H9 (cell line): ENCODE results near the gene SEC23B. TPM values are rescaled to one million over a fixed set of nuclear protein-coding genes. Genes with fewer than 3 reads are reported as not detected.

Source experiments
- DNase-seq: peaks from one replicate; pipeline ENCODE4 v3.0.0-alpha.2; 2017
- H2AFZ ChIP-seq: one replicate; pipeline ENCODE4 v1.6.1; 2013; ENCODE audit warnings: mild to moderate bottlenecking, low read length, control low read depth, moderate library complexity
- H2AK5ac ChIP-seq: 2 replicates; pipeline ENCODE4 v1.6.1; 2013; ENCODE audit warnings: low read length, control low read depth, mixed read lengths; ENCODE audit not compliant: insufficient read length
- H2BK120ac ChIP-seq: one replicate; pipeline ENCODE4 v1.6.1; 2013; ENCODE audit warnings: low read depth, mild to moderate bottlenecking, low read length, control low read depth, inconsistent platforms; ENCODE audit not compliant: poor library complexity, severe bottlenecking
- H2BK12ac ChIP-seq: 2 replicates; pipeline ENCODE4 v1.6.1; 2013; ENCODE audit warnings: low read length, control low read depth, mixed read lengths, low read depth; ENCODE audit not compliant: insufficient read length
- H2BK15ac ChIP-seq: 2 replicates; pipeline ENCODE4 v1.6.1; 2013; ENCODE audit warnings: low read depth, low read length, control low read depth
- H2BK20ac ChIP-seq: one replicate; pipeline ENCODE4 v1.6.1; 2013; ENCODE audit warnings: low read depth, mild to moderate bottlenecking, low read length, control low read depth, inconsistent platforms; ENCODE audit not compliant: poor library complexity, severe bottlenecking
- H2BK5ac ChIP-seq: 2 replicates; pipeline ENCODE4 v1.6.1; 2013; ENCODE audit warnings: low read length, control low read depth, mixed read lengths; ENCODE audit not compliant: insufficient read length
- H3K14ac ChIP-seq: 2 replicates; pipeline ENCODE4 v1.6.1; 2013; ENCODE audit warnings: low read length, control low read depth; ENCODE audit not compliant: insufficient read depth
- H3K18ac ChIP-seq: 2 replicates; pipeline ENCODE4 v1.6.1; 2013; ENCODE audit warnings: low read depth, mild to moderate bottlenecking, mixed read lengths, low read length, control low read depth; ENCODE audit not compliant: insufficient read length
- H3K23ac ChIP-seq: 2 replicates; pipeline ENCODE4 v1.6.1; 2013; ENCODE audit warnings: low read length, control low read depth, mixed read lengths, low read depth; ENCODE audit not compliant: insufficient read length
- H3K23me2 ChIP-seq: 2 replicates; pipeline ENCODE4 v1.6.1; 2013; ENCODE audit warnings: low read depth, mild to moderate bottlenecking, mixed read lengths, low read length, control low read depth; ENCODE audit not compliant: insufficient read length, poor library complexity, severe bottlenecking
- H3K27ac ChIP-seq: 2 replicates; pipeline ENCODE4 v1.5.1; 2013; ENCODE audit warnings: low read length, control low read depth, mixed read lengths, low read depth; ENCODE audit not compliant: insufficient read length
- H3K27me3 ChIP-seq: 2 replicates; pipeline ENCODE4 v1.6.1; 2013; ENCODE audit warnings: low read length, control low read depth, inconsistent platforms; ENCODE audit not compliant: insufficient read depth
- H3K4ac ChIP-seq: 2 replicates; pipeline ENCODE4 v1.6.1; 2013; ENCODE audit warnings: low read depth, mild to moderate bottlenecking, control low read depth, inconsistent platforms, low read length, moderate library complexity
- H3K4me1 ChIP-seq: 2 replicates; pipeline ENCODE4 v1.6.1; 2013; ENCODE audit warnings: low read length, control low read depth, inconsistent platforms; ENCODE audit not compliant: insufficient read depth
- H3K4me2 ChIP-seq: 2 replicates; pipeline ENCODE4 v1.6.1; 2013; ENCODE audit warnings: low read length, control low read depth, mixed read lengths; ENCODE audit not compliant: insufficient read length, insufficient read depth
- H3K56ac ChIP-seq: 2 replicates; pipeline ENCODE4 v1.6.1; 2013; ENCODE audit warnings: low read depth, mild to moderate bottlenecking, mixed read lengths, low read length, control low read depth; ENCODE audit not compliant: insufficient read length
- H3K79me1 ChIP-seq: 2 replicates; pipeline ENCODE4 v1.6.1; 2013; ENCODE audit warnings: low read depth, mild to moderate bottlenecking, moderate library complexity, low read length, control low read depth, inconsistent platforms; ENCODE audit not compliant: insufficient read depth, poor library complexity, severe bottlenecking
- H3K79me2 ChIP-seq: 2 replicates; pipeline ENCODE4 v1.6.1; 2013; ENCODE audit warnings: low read length, control low read depth, inconsistent platforms; ENCODE audit not compliant: insufficient read depth
- H3K9ac ChIP-seq: 2 replicates; pipeline ENCODE4 v1.6.1; 2013; ENCODE audit warnings: low read length, control low read depth, mixed read lengths; ENCODE audit not compliant: insufficient read length; ENCODE audit errors: extremely low read depth
- H3K9me3 ChIP-seq: one replicate; pipeline ENCODE4 v1.6.1; 2013; ENCODE audit warnings: low read depth, low read length, inconsistent platforms; ENCODE audit not compliant: control insufficient read depth
- H3T11ph ChIP-seq: one replicate; pipeline ENCODE4 v1.6.1; 2013; ENCODE audit warnings: mild to moderate bottlenecking, low read length, control low read depth, inconsistent platforms
- H4K20me1 ChIP-seq: one replicate; pipeline ENCODE4 v1.6.1; 2013; ENCODE audit not compliant: control insufficient read depth, insufficient read length, insufficient read depth
- H4K5ac ChIP-seq: 2 replicates; pipeline ENCODE4 v1.6.1; 2013; ENCODE audit warnings: low read depth, mild to moderate bottlenecking, mixed read lengths, low read length, control low read depth; ENCODE audit not compliant: insufficient read length
- H4K8ac ChIP-seq: replicated peaks from 2 replicates; pipeline ENCODE4 v1.6.1; 2013; ENCODE audit warnings: low read length, control low read depth, mixed read lengths, low read depth; ENCODE audit not compliant: insufficient read length
- H4K91ac ChIP-seq: 2 replicates; pipeline ENCODE4 v1.6.1; 2013; ENCODE audit warnings: low read depth, mild to moderate bottlenecking, moderate library complexity, mixed read lengths, low read length, control low read depth; ENCODE audit not compliant: insufficient read length
- H3K27ac Mint-ChIP-seq, 3 experiments: 2 replicates in 2 of 3; 3 replicates in 1 of 3; pipeline ENCODE4 v1.8.0; 2020 to 2021; ENCODE audit warnings: mixed read lengths in 3 of 3, mild to moderate bottlenecking in 1 of 3, moderate library complexity in 1 of 3
- H3K27me3 Mint-ChIP-seq: 2 replicates; pipeline ENCODE4 v1.8.0; 2021; ENCODE audit warnings: low read depth, mild to moderate bottlenecking, moderate library complexity, mixed read lengths
- H3K36me3 Mint-ChIP-seq, 3 experiments: 2 replicates in 2 of 3; 3 replicates in 1 of 3; pipeline ENCODE4 v1.8.0; 2020 to 2021; ENCODE audit warnings: low read depth in 3 of 3, mixed read lengths in 3 of 3; ENCODE audit not compliant: insufficient read depth in 1 of 3
- H3K4me1 Mint-ChIP-seq, 2 experiments: 2 replicates each; pipeline ENCODE4 v1.8.0; 2020; ENCODE audit warnings: mixed read lengths in 2 of 2
- H3K4me3 Mint-ChIP-seq, 2 experiments: 2 replicates in 1 of 2; 3 replicates in 1 of 2; pipeline ENCODE4 v1.8.0; 2020 to 2021; ENCODE audit warnings: mild to moderate bottlenecking in 2 of 2, mixed read lengths in 2 of 2, moderate library complexity in 1 of 2
- H3K9me3 Mint-ChIP-seq, 2 experiments: 2 replicates in 1 of 2; 3 replicates in 1 of 2; pipeline ENCODE4 v1.8.0; 2020; ENCODE audit warnings: mild to moderate bottlenecking in 2 of 2, mixed read lengths in 2 of 2, moderate library complexity in 1 of 2
- WGBS: extraction: QIAGEN DNeasy Blood & Tissue Kit; methylation state at CpG from one replicate; pipeline ENCODE4 v1.1.7; 2013; ENCODE audit warnings: missing lambda C conversion rate, low lambda C conversion rate, mixed read lengths; ENCODE audit not compliant: insufficient read length; ENCODE audit errors: extremely low coverage; 5-methylcytosine and 5-hydroxymethylcytosine counted together
- total RNA-seq: library from RNA; stranded (reverse); gene quantifications from 2 replicates; pipeline ENCODE4 v1.2.1, GENCODE V29; 2021
- TF ChIP-seq, protein P1 (sequence below): fragments of 200-600 bp; sonication (generic); conservative IDR thresholded peaks from 3 replicates; pipeline ENCODE4 v1.8.0; 2021; ENCODE audit warnings: antibody characterized with exemption, mild to moderate bottlenecking

SEC23B gene
- total RNA-seq, 1 experiment from 2014 or later = 65.9 TPM

DNA sequence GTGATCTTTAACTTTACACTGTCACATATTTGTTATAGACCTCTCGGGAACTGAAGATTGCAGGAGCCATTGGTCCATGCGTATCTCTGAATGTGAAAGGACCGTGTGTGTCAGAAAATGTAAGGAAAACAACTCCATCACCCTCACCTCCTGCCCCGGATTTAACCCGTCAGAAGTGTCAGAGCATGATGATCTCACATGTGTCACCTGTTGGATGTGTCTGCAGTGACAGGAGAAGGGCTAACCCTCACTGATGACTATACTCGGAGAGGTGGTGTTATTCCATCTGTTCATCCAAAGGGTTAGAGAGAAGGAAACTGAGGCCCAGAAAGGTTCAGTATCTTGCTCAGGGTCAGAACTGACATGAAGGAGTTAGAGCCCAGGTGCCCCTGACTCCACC is 24.9 kb downstream of the SEC23B start:
- H3K9me3 ChIP-seq = no peaks in the 10 kb centered on the region
- H3K9me3 Mint-ChIP-seq = 0 out of 5 replicates have a peak, but pooled peaks cover 0 to 2% of the 10 kb centered on the region in 2 experiments
- no peaks in the 10 kb centered on the region for H4K20me1 ChIP-seq
- no peaks in the 10 kb centered on the region for H3K79me1 ChIP-seq
- no peak overlapping the region for H4K5ac ChIP-seq
- H3T11ph ChIP-seq = no peak overlapping the region
- H3K4ac ChIP-seq = no peak overlapping the region
- H2BK5ac ChIP-seq = no peak overlapping the region
- H3K23ac ChIP-seq = no peak overlapping the region
- H3K56ac ChIP-seq = no peak overlapping the region
- no peak overlapping the region for H3K18ac ChIP-seq
- no peaks in the 10 kb centered on the region for H3K4me1 ChIP-seq
- H2BK15ac ChIP-seq = no peak overlapping the region
- H2BK20ac ChIP-seq = no peak overlapping the region
- H3K4me3 Mint-ChIP-seq = no peak overlapping the region
- H3K4me1 Mint-ChIP-seq = no peaks in the 10 kb centered on the region
- no peaks in the 10 kb centered on the region for H3K79me2 ChIP-seq
- H3K23me2 ChIP-seq = no peaks in the 10 kb centered on the region
- H3K9ac ChIP-seq = no peak overlapping the region
- no peak overlapping the region for H4K8ac ChIP-seq
- H3K27me3 ChIP-seq = no peaks in the 10 kb centered on the region
- H2BK120ac ChIP-seq = no peak overlapping the region
- H2BK12ac ChIP-seq = no peak overlapping the region
- no peak overlapping the region for H3K14ac ChIP-seq
- no peak overlapping the region for H3K27ac Mint-ChIP-seq
- WGBS = no CpG with 5 or more reads among the region's 6 CpGs
- peaks cover 47 to 91% (median 83%) of the 10 kb centered on the region in 3 experiments for H3K36me3 Mint-ChIP-seq
- no peak overlapping the region for H3K27ac ChIP-seq
- no peak for DNase-seq
- TF ChIP-seq, protein P1, sequence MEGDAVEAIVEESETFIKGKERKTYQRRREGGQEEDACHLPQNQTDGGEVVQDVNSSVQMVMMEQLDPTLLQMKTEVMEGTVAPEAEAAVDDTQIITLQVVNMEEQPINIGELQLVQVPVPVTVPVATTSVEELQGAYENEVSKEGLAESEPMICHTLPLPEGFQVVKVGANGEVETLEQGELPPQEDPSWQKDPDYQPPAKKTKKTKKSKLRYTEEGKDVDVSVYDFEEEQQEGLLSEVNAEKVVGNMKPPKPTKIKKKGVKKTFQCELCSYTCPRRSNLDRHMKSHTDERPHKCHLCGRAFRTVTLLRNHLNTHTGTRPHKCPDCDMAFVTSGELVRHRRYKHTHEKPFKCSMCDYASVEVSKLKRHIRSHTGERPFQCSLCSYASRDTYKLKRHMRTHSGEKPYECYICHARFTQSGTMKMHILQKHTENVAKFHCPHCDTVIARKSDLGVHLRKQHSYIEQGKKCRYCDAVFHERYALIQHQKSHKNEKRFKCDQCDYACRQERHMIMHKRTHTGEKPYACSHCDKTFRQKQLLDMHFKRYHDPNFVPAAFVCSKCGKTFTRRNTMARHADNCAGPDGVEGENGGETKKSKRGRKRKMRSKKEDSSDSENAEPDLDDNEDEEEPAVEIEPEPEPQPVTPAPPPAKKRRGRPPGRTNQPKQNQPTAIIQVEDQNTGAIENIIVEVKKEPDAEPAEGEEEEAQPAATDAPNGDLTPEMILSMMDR = no peak
- no peaks in the 10 kb centered on the region for H3K27me3 Mint-ChIP-seq
- H3K4me2 ChIP-seq = no peak overlapping the region
- no peak overlapping the region for H4K91ac ChIP-seq
- H2AFZ ChIP-seq = no peak overlapping the region
- H2AK5ac ChIP-seq = no peak overlapping the region
